Nasal cavity respiratory epithelium epithelial cell of viscerocranial mucosa (primary cell): Measurements from ENCODE around the gene WSCD1. TPM values are rescaled to one million over a fixed set of nuclear protein-coding genes. Genes with fewer than 3 reads are reported as not detected.

Source experiments
- total RNA-seq: library from RNA; depleted of rRNA; stranded (reverse); fragments of >200 nt; gene quantifications from 2 replicates; pipeline ENCODE4 v1.2.3, GENCODE V29; 2014

WSCD1 gene
- under 0.01 TPM in 1 of 2 replicates, not detected in the other for total RNA-seq

DNA sequence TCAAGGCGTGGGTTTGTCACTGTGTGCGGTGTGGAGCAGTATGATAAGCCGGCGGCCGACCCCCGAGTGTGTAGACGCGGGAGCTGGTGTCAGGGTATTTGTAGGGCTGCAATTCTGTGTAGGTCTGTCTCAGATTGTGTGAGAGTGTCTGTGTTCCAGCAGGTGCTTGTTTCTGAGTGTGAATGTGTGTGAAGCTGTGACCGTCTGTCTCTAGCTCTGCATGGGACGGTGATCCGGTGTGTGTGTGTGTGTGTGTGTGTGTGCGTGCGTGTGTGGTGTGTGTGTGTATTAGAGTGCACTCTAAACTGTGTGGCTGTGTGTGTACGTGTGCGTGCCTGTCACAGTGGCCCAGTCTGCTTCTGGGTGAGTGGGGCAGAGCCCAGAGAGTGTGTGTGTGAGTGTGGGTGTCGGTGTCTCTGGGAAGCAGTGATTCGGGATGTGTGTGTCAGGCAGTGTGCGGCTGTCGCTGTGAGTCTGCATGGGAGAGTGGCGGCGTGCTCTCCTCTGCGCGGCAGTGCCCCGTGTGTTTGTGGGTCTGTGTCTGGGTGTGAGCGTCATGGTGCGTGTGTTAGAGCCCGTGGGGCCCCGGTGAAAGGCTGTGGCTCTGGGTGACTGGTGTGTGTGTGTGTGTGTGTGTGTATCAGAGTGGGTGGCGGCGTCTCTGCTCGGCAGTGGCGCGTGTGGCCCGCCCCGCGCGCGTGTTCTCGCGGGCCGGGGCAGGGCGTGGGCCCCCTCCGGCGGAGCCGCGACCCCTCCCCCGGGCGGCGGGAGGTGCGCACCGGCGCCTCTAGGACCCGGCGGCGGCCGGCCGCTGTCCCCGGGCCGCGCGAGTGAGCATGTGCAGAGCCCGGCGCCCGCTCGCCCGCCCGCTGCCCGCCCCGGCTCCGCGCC, at the start of gene WSCD1:
Gene WSCD1 (plus strand): TSS at position 841 of the 891 bp plus-strand sequence. CDS start 10,280 bp downstream, outside the sequence.

